GM12872 (cell line): ENCODE measurements around the gene FADS2.

Source experiments
- TF ChIP-seq, protein P1 (sequence below): IDR thresholded peaks from 3 replicates; pipeline ENCODE4 v1.5.1; 2011; ENCODE audit warnings: low read depth, mild to moderate bottlenecking, low read length, moderate library complexity; ENCODE audit not compliant: insufficient read depth

The FADS2 gene

DNA sequence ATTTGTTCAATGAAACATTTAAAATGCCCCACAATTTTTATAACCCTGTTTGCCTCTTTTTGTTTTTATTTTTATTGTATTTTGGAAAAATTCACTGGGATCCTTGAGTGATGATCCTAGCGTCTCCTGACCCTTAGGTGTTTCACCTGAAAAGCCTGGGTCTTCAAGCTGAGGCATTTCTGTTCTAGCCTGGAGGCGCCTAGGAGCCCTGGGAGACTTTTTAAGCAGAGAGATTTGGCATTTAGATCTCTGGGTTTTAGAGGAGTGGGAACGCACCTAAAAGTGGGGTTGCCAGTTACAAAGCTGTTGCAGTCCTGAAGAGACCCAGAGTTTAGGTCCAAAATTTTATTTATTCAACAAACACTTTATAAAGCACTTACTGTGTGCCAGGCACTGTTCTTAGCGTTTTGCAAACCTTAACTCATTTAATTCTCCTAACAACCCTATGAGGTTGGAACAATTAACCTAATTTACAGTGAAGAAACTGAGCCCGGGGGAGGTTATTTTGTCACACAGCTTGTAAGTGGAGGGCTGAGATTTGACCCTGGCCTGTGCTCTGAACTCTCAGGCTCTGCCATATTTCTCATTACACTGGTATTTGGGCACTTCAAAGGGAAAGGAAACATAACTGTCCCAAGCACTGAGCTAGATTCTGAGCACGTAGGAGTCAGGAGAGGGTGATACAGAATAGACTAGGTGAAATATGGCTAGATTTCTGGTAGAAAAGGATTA, 10.5 kb upstream of the FADS2 start:
- TF ChIP-seq, protein P1, sequence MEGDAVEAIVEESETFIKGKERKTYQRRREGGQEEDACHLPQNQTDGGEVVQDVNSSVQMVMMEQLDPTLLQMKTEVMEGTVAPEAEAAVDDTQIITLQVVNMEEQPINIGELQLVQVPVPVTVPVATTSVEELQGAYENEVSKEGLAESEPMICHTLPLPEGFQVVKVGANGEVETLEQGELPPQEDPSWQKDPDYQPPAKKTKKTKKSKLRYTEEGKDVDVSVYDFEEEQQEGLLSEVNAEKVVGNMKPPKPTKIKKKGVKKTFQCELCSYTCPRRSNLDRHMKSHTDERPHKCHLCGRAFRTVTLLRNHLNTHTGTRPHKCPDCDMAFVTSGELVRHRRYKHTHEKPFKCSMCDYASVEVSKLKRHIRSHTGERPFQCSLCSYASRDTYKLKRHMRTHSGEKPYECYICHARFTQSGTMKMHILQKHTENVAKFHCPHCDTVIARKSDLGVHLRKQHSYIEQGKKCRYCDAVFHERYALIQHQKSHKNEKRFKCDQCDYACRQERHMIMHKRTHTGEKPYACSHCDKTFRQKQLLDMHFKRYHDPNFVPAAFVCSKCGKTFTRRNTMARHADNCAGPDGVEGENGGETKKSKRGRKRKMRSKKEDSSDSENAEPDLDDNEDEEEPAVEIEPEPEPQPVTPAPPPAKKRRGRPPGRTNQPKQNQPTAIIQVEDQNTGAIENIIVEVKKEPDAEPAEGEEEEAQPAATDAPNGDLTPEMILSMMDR: no peak

DNA sequence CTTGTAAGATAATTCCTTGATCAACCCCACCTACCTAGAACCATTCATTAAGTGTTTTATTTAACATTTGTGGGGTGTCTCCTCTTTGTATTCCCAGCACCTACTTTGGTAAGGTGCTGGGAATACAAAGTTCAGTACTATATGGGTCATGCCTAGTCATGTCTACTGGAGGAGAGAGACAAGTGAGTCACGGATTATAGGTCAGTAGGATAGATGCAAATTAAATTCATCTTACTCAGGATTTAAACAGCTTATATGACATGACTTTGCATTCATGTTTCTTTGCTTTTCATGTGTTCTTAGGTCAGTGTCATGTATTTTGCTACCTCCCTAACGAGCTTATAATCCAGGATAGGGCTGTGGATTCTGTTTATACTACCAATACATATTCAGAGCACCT, 7.9 kb upstream of the FADS2 start:
- TF ChIP-seq, protein P1: no peak

DNA sequence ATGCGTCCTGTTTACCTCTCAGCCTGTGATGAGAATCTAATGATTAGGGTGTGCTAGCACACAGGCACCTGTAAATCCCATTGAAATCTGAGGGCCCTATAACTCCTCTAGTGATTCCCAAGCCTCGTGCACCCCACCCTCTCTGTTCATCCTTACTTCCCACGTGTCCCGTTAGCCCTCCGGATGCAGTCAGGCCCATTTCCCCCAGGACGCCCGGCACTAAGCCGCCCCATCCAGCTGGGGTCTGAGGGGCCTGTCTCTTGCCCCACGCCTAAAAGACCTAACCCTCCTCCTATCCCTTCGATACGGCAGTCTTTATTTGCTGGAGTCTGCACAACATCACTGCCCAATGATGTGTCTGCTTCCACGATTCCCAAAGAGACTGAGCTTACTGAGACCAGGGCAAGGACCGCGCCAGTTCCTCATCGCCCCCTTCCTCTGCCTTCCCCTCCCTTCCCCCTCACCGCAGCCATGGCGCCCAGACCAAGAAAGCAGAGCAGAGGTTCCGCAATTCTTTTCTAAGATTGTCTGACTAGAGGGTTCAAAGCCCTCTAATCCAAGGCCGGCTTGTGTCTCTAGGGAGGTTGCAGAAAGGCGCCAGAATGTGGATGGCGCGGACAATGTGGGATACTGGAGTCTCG, 1.1 kb upstream of the FADS2 start:
- TF ChIP-seq, protein P1: no peak

DNA sequence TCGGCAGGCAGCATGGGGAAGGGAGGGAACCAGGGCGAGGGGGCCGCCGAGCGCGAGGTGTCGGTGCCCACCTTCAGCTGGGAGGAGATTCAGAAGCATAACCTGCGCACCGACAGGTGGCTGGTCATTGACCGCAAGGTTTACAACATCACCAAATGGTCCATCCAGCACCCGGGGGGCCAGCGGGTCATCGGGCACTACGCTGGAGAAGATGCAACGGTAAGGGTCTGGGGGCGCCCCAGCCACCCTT, 204 bp downstream of the FADS2 start:
- TF ChIP-seq, protein P1: no peak

DNA sequence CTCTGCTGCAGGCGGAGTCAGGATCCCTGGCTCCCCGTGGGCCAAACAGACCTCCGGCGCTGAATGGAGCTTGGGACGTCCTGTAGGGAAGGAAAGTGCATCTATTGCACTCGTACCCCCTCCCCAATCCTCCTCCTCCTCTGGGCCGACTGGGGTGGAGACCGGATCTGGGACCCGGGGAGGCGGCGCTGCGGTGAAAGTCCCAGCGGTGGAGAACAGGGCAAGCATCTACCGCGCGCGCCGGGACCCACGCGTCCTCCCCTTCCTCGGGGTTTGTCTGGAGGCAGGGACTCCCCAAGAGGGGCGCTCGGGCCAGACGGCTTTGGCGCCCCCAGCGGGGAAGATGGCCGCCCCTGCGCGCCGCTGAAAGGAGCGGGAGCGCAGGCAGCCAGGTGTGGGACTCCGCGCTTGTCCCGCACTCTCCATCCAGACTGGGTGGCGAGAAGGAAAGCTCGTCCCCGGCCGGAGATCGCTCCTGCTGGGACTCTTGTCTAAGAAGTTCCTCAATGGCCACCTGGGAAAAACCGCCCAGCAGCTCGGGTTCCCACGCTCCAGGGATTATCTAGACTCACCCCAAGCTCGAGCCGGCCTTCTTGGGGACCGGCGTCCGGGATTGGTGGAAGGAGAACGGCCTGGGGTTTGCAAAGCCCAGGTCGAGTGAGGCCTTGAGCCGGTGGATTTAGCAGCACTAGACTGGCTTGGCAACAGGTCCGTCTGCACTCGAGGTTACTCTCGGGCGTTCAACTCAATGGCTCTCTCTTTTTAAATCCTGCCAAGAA, 718 bp downstream of the FADS2 start:
- TF ChIP-seq, protein P1: peak; percentile 67

DNA sequence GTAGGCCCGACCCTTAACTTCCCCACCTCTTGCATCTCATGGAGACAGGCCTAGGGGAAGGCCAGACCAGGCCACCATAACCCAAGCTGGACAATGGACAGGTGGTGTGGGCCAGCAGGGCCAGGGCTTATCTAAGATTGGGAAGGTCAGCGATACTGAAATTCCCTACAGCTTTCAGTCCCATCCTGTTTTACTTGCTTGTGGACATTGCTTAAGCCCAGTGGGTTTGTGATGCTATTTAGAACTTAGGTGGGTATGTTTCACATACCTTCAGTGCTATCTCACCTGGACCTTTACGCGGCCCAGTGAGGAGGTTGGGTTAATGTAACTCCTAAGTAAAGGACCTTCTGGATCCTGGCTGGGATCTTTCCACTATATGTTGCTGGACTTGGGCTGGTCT, 1.7 kb downstream of the FADS2 start:
- TF ChIP-seq, protein P1: no peak

DNA sequence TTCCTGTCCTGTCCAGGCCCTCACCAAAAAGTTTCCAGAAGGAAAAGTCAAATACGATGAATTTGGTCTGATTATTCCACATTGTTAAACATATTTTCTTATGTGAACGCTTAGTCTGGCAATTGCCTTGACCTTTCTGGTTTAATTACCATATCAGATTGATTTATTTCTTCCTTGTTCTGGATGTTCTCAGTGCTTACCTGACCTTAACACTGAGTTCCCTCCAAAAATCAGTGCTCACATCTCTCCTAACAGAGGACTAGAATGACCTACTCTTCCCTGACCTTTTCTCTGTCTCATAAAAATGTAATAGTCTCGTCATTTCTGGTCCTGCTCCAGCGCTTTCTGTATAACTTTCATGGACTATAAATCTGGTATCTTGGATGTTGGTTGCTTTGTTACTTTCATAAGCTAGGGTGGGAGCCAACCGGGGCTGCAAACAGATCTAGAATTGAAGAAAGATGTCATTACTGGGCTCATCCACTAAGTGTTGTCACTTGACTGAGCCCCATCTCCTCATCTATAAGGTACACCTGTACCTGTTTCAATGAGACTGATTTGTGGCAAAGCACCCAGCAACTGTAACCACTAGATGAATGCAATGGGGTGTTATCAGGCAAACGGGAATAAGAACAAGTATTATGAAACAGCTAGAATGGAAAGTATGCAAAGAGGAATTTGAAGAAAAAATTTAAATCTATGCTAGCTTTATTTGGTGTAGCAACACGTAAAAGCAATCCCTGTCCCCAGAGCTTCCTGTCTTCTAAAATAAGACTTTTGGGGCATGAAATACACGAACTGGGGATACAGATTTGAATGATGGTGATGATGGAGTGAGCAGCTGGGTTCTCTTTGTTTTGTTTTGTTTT, 2.4 kb downstream of the FADS2 start:
- TF ChIP-seq, protein P1: no peak
